ENCODE results near the gene SLC7A4. TPM values are rescaled to one million over a fixed set of nuclear protein-coding genes. Genes with fewer than 3 reads are reported as not detected.

Gene SLC7A4
- total RNA-seq, 1 experiment from 2014 or later, result not detected

GRCh38 chr22:21016644-21017420, 15.5 kb downstream of the SLC7A4 start:
- POLR2A ChIA-PET, result no interaction called here
- CTCF ChIA-PET, result no interaction called here

GRCh38 chr22:21015466-21016006, 16.8 kb downstream of the SLC7A4 start:
- Histone ChIP-seq H3K9me2 (ENCODE audit: insufficient read depth) (no peaks in the 10 kb centered on the region), H3K36me3 (ENCODE audit: control insufficient read depth in 1 of 2, insufficient read depth in 2 of 2, low read length in 2 of 2) (no peaks in the 10 kb centered on the region), H3K9me3 (ENCODE audit: control insufficient read depth in 1 of 2, insufficient read depth in 1 of 2, low read depth in 1 of 2, low read length in 2 of 2) (no peaks in the 10 kb centered on the region), H3K27ac (ENCODE audit: low read depth, low read length) (no peak overlapping the region), H4K20me1 (ENCODE audit: insufficient read depth) (no peaks in the 10 kb centered on the region), H3K4me2 (ENCODE audit: low read length) (no peak overlapping the region), H3K79me2 (ENCODE audit: insufficient read depth, low read length) (no peaks in the 10 kb centered on the region), H3K4me3 (replicated peaks in 1 of 2; ENCODE audit: low read depth in 1 of 2, low read length in 2 of 2) (no peak overlapping the region), H3K9ac (ENCODE audit: low read length) (no peak overlapping the region), H3K4me1 (ENCODE audit: control insufficient read depth in 1 of 2, insufficient read depth in 2 of 2, low read length in 2 of 2) (peaks cover 15 to 20% of the 10 kb centered on the region in 2 experiments), H3K27me3 (ENCODE audit: insufficient read depth, low read length) (no peaks in the 10 kb centered on the region), H2AFZ (ENCODE audit: low read depth, low read length, poor library complexity, severe bottlenecking) (no peak overlapping the region)
- ChIA-PET RAD21 (ENCODE audit: low non-redundant PET in 1 of 2, low total read pairs in 2 of 2, uncharacterized antibody in 2 of 2, unreplicated experiment in 2 of 2) (no interaction called here), POLR2A (no interaction called here), CTCF (no interaction called here)
- no TSS peak for BruUV-seq (replicated peaks)
- DNase-seq (ENCODE audit: low read depth, low spot score) (no peak), ATAC-seq (no peak)
- intact Hi-C loops (cut with micrococcal nuclease), result no loop called here
- TF ChIP-seq MAX (IDR thresholded peaks at IDR 0.05) (no peak), CEBPB (IDR thresholded peaks at IDR 0.05; ENCODE audit: low read depth) (no peak), ZBTB33 (IDR thresholded peaks at IDR 0.05; ENCODE audit: extremely low read depth, insufficient replicate concordance, low read length) (no peak), EZH2 (IDR thresholded peaks at IDR 0.05) (no peak), SP1 (IDR thresholded peaks at IDR 0.05; ENCODE audit: low read depth) (no peak), JUND (IDR thresholded peaks at IDR 0.05) (no peak), SRF (IDR thresholded peaks at IDR 0.05; ENCODE audit: low read depth) (no peak), TCF7L2 (IDR thresholded peaks at IDR 0.05; ENCODE audit: borderline replicate concordance, extremely low read depth, insufficient read depth, insufficient read length) (no peak), POLR2AphosphoS5 (IDR thresholded peaks at IDR 0.05; ENCODE audit: low read depth, low read length) (no peak), ATF3 (IDR thresholded peaks at IDR 0.05) (no peak)

More at GRCh38 chr22:21016644-21017420, 15.5 kb downstream of the SLC7A4 start:
- H3K27ac ChIP-seq (ENCODE audit: low read depth, low read length), result no peak overlapping the region
- no peaks in the 10 kb centered on the region for H3K9me2 ChIP-seq (ENCODE audit: insufficient read depth)
- H3K4me3 ChIP-seq (replicated peaks in 1 of 2; ENCODE audit: low read depth in 1 of 2, low read length in 2 of 2), result no peak overlapping the region
- peaks cover 15 to 20% of the 10 kb centered on the region in 2 experiments for H3K4me1 ChIP-seq (ENCODE audit: control insufficient read depth in 1 of 2, insufficient read depth in 2 of 2, low read length in 2 of 2)
- no peak for DNase-seq (ENCODE audit: low read depth, low spot score)
- no peaks in the 10 kb centered on the region for H3K27me3 ChIP-seq (ENCODE audit: insufficient read depth, low read length)
- RAD21 ChIA-PET (ENCODE audit: low non-redundant PET in 1 of 2, low total read pairs in 2 of 2, uncharacterized antibody in 2 of 2, unreplicated experiment in 2 of 2), result no interaction called here
- ATAC-seq, result no peak
- no peak overlapping the region for H2AFZ ChIP-seq (ENCODE audit: low read depth, low read length, poor library complexity, severe bottlenecking)
- no peaks in the 10 kb centered on the region for H3K79me2 ChIP-seq (ENCODE audit: insufficient read depth, low read length)
- no peaks in the 10 kb centered on the region for H4K20me1 ChIP-seq (ENCODE audit: insufficient read depth)
- BruUV-seq (replicated peaks), result no TSS peak
- no peaks in the 10 kb centered on the region for H3K9me3 ChIP-seq (ENCODE audit: control insufficient read depth in 1 of 2, insufficient read depth in 1 of 2, low read depth in 1 of 2, low read length in 2 of 2)
- no peaks in the 10 kb centered on the region for H3K36me3 ChIP-seq (ENCODE audit: control insufficient read depth in 1 of 2, insufficient read depth in 2 of 2, low read length in 2 of 2)
- intact Hi-C loops (cut with micrococcal nuclease), result no loop called here
- H3K4me2 ChIP-seq (ENCODE audit: low read length), result no peak overlapping the region
- TF ChIP-seq JUND (IDR thresholded peaks at IDR 0.05) (no peak), ZNF274 (IDR thresholded peaks at IDR 0.05; ENCODE audit: low read depth, low read length) (no peak), SP1 (IDR thresholded peaks at IDR 0.05; ENCODE audit: low read depth) (no peak), ELF1 (IDR thresholded peaks at IDR 0.05; ENCODE audit: borderline replicate concordance, low read depth) (no peak), CBX3 (IDR thresholded peaks at IDR 0.05; ENCODE audit: low read depth) (no peak), SIN3A (IDR thresholded peaks at IDR 0.05; ENCODE audit: low read depth) (no peak), EZH2 (IDR thresholded peaks at IDR 0.05) (no peak), POLR2A (IDR thresholded peaks at IDR 0.05; ENCODE audit: borderline replicate concordance, extremely low read depth, insufficient read depth, insufficient read length) (no peak), POLR2AphosphoS5 (IDR thresholded peaks at IDR 0.05; ENCODE audit: low read depth, low read length) (no peak), FOSL1 (IDR thresholded peaks at IDR 0.05; ENCODE audit: low read depth) (no peak), CEBPB (IDR thresholded peaks at IDR 0.05; ENCODE audit: low read depth) (no peak), TCF7L2 (IDR thresholded peaks at IDR 0.05; ENCODE audit: borderline replicate concordance, extremely low read depth, insufficient read depth, insufficient read length) (no peak), EGR1 (IDR thresholded peaks at IDR 0.05; ENCODE audit: low read depth) (no peak), EZH2phosphoT487 (IDR thresholded peaks at IDR 0.05; ENCODE audit: borderline replicate concordance) (no peak)
- H3K9ac ChIP-seq (ENCODE audit: low read length), result no peak overlapping the region
